Skeletal muscle satellite cell (primary cell): Measurements from ENCODE around the gene LRRC8E.
"Not testable (repeated sequence)": the region's sequence is repeated elsewhere in the genome, so short reads cannot be mapped to it uniquely, and the experiment has no call there.

Source experiments
- H3K27me3 ChIP-seq: 2 replicates; pipeline ENCODE4 v1.7.0; 2013; ENCODE audit warnings: low read length; ENCODE audit not compliant: control insufficient read depth, insufficient read depth
- H3K36me3 ChIP-seq: 2 replicates; pipeline ENCODE4 v1.7.0; 2013; ENCODE audit warnings: mild to moderate bottlenecking, control low read depth, low read length; ENCODE audit not compliant: insufficient read depth
- H3K4me1 ChIP-seq: 2 replicates; pipeline ENCODE4 v1.7.0; 2013; ENCODE audit warnings: low read length; ENCODE audit not compliant: control insufficient read depth, insufficient read depth
- H3K4me2 ChIP-seq: 2 replicates; pipeline ENCODE4 v1.7.0; 2013; ENCODE audit warnings: mild to moderate bottlenecking, low read length
- H3K4me3 ChIP-seq: 2 replicates; pipeline ENCODE4 v1.7.0; 2013; ENCODE audit warnings: low read length
- H3K9ac ChIP-seq: 2 replicates; pipeline ENCODE4 v1.7.0; 2013; ENCODE audit warnings: mild to moderate bottlenecking, low read depth, low read length, moderate library complexity
- H3K9me3 ChIP-seq: replicated peaks from 2 replicates; pipeline ENCODE4 v1.7.0; 2013; ENCODE audit warnings: mild to moderate bottlenecking, control low read depth, low read length

LRRC8E gene

GRCh38 chr19:7916103-7916954, 28.0 kb downstream of the LRRC8E start:
- Histone ChIP-seq H3K9ac (peak overlapping the region; percentile 14), H3K9me3 (no peaks in the 10 kb centered on the region), H3K4me2 (peak overlapping the region; percentile 80), H3K4me3 (peak overlapping the region; percentile 64), H3K36me3 (peaks cover 10% of the 10 kb centered on the region), H3K27me3 (peaks cover 17% of the 10 kb centered on the region), H3K4me1 (peaks cover 37% of the 10 kb centered on the region)

GRCh38 chr19:7916955-7917266, 28.6 kb downstream of the LRRC8E start:
- Histone ChIP-seq H3K4me2 (peak overlapping the region; percentile 80), H3K4me1 (peaks cover 42% of the 10 kb centered on the region), H3K4me3 (peak overlapping the region; percentile 64), H3K36me3 (peaks cover 6% of the 10 kb centered on the region), H3K9me3 (no peaks in the 10 kb centered on the region), H3K27me3 (peaks cover 17% of the 10 kb centered on the region), H3K9ac (peak overlapping the region; percentile 14)

GRCh38 chr19:7917267-7918061, 29.2 kb downstream of the LRRC8E start:
- Histone ChIP-seq H3K4me2 (peak overlapping the region; percentile 80), H3K4me3 (peak overlapping the region; percentile 64), H3K9ac (peak overlapping the region; percentile 63), H3K36me3 (peaks cover 11% of the 10 kb centered on the region), H3K27me3 (peaks cover 17% of the 10 kb centered on the region), H3K4me1 (peaks cover 47% of the 10 kb centered on the region), H3K9me3 (no peaks in the 10 kb centered on the region)

GRCh38 chr19:7918062-7918614, 29.8 kb downstream of the LRRC8E start:
- Histone ChIP-seq H3K4me3 (peak overlapping the region; percentile 64), H3K9ac (peak overlapping the region; percentile 63), H3K4me1 (peaks cover 47% of the 10 kb centered on the region), H3K36me3 (peaks cover 14% of the 10 kb centered on the region), H3K27me3 (peaks cover 17% of the 10 kb centered on the region), H3K4me2 (peak overlapping the region; percentile 80)
- H3K9me3 ChIP-seq, result not testable (repeated sequence)

GRCh38 chr19:7918615-7919421, 30.5 kb downstream of the LRRC8E start:
- Histone ChIP-seq H3K4me3 (no peak overlapping the region), H3K9me3 (no peaks in the 10 kb centered on the region), H3K27me3 (peaks cover 17% of the 10 kb centered on the region), H3K36me3 (peaks cover 18% of the 10 kb centered on the region), H3K4me1 (peaks cover 47% of the 10 kb centered on the region), H3K9ac (no peak overlapping the region), H3K4me2 (peak overlapping the region; percentile 93)

GRCh38 chr19:7919610-7920518, 31.6 kb downstream of the LRRC8E start, which contains the start of gene SNAPC2:
Gene SNAPC2 (plus strand): TSS chr19:7920338. CDS start chr19:7920367, 29 bp downstream.
- Histone ChIP-seq H3K36me3 (peaks cover 18% of the 10 kb centered on the region), H3K9ac (peak within 1 kb of the TSS; percentile 86), H3K4me3 (peak within 1 kb of the TSS; percentile 97), H3K9me3 (no peaks in the 10 kb centered on the region), H3K27me3 (peaks cover 17% of the 10 kb centered on the region), H3K4me2 (peak within 1 kb of the TSS; percentile 93), H3K4me1 (peaks cover 47% of the 10 kb centered on the region)

- Histone ChIP-seq H3K4me2 (peak overlapping the region; percentile 93), H3K9ac (peak overlapping the region; percentile 86), H3K9me3 (no peaks in the 10 kb centered on the region), H3K27me3 (peaks cover 11% of the 10 kb centered on the region), H3K4me3 (peak overlapping the region; percentile 97), H3K36me3 (peaks cover 18% of the 10 kb centered on the region), H3K4me1 (peaks cover 48% of the 10 kb centered on the region)
These were observed 32.4 kb downstream of the LRRC8E start for GRCh38 chr19:7920519-7921301.

GRCh38 chr19:7921302-7921966, 33.1 kb downstream of the LRRC8E start:
- H3K4me2 ChIP-seq, result peak overlapping the region; percentile 93
- H3K4me1 ChIP-seq, result peaks cover 44% of the 10 kb centered on the region
- peak overlapping the region; percentile 86 for H3K9ac ChIP-seq

GRCh38 chr19:7921967-7922835, 33.9 kb downstream of the LRRC8E start:
- Histone ChIP-seq H3K4me1 (peaks cover 43% of the 10 kb centered on the region), H3K4me3 (peak overlapping the region; percentile 76)

More at GRCh38 chr19:7921302-7921966, 33.1 kb downstream of the LRRC8E start:
- H3K9me3 ChIP-seq, result no peaks in the 10 kb centered on the region
- peaks cover 18% of the 10 kb centered on the region for H3K36me3 ChIP-seq
- peaks cover 6% of the 10 kb centered on the region for H3K27me3 ChIP-seq
- H3K4me3 ChIP-seq, result peak overlapping the region; percentile 76

More at GRCh38 chr19:7921967-7922835, 33.9 kb downstream of the LRRC8E start:
- Histone ChIP-seq H3K27me3 (peaks cover 2% of the 10 kb centered on the region), H3K36me3 (peaks cover 22% of the 10 kb centered on the region), H3K9ac (peak overlapping the region; percentile 86), H3K9me3 (no peaks in the 10 kb centered on the region), H3K4me2 (peak overlapping the region; percentile 93)
